ENCODE measurements around the gene PKN3. TPM values are rescaled to one million over a fixed set of nuclear protein-coding genes. Genes with fewer than 3 reads are reported as not detected.
A peak's percentile ranks its signal among the peaks of the same experiment; 100 is the strongest.

The PKN3 gene
- total and polyA plus RNA-seq, 9 of the 15 experiments (the other 6 are each of a cell fraction or from before 2014, with no cell fraction given), result 0.82 to 49.2 (median 19.7) TPM

GRCh38 chr9:128696923-128697707, 5.2 kb upstream of the PKN3 start (continued):
- TF ChIP-seq ELF4 (CRISPR knock-in tag; IDR thresholded peaks at IDR 0.05) (0 out of 2 replicates have a peak, but pooled peaks have one; percentile 37), RAD21 (CRISPR knock-in tag; conservative IDR thresholded peaks at IDR 0.05 in 1 of 2, IDR thresholded peaks at IDR 0.05 in 1 of 2) (no peak), MYNN (IDR thresholded peaks at IDR 0.05) (peak; percentile 46), MYNN (CRISPR knock-in tag; IDR thresholded peaks at IDR 0.05) (no peak), ZNF239 (CRISPR knock-in tag; IDR thresholded peaks at IDR 0.05) (no peak), MLX (CRISPR knock-in tag; conservative IDR thresholded peaks at IDR 0.05) (0 out of 4 replicates have a peak, but pooled peaks of 1 of the 2 experiments have one; percentile 38), POLR2G (IDR thresholded peaks at IDR 0.05; ENCODE audit: low read depth, low read length) (peak; percentile 57), POLR2B (IDR thresholded peaks at IDR 0.05; ENCODE audit: low read depth, partially characterized antibody) (peak; percentile 21), NR2C2 (CRISPR knock-in tag; IDR thresholded peaks at IDR 0.05) (0 out of 2 replicates have a peak, but pooled peaks have one; percentile 7), NR2C2 (tag; IDR thresholded peaks at IDR 0.05) (no peak), POLR2A (conservative IDR thresholded peaks at IDR 0.05) (peak; percentile 73), CBFA2T2 (conservative IDR thresholded peaks at IDR 0.05) (0 out of 2 replicates have a peak, but pooled peaks have one; percentile 1), EWSR1 (IDR thresholded peaks at IDR 0.05; ENCODE audit: borderline replicate concordance, low read depth, partially characterized antibody) (peak; percentile 15), FOSL1 (tag; conservative IDR thresholded peaks at IDR 0.05) (no peak), LCOR (CRISPR knock-in tag; IDR thresholded peaks at IDR 0.05) (peak; percentile 58; the same call in 1 of the 2 replicates), CC2D1A (IDR thresholded peaks at IDR 0.05) (no peak), RBM22 (IDR thresholded peaks at IDR 0.05; ENCODE audit: low read depth, low read length, poor library complexity, severe bottlenecking) (peak; percentile 29), NR2C1 (IDR thresholded peaks at IDR 0.05) (no peak), NR2C1 (tag; IDR thresholded peaks at IDR 0.05) (0 out of 2 replicates have a peak, but pooled peaks have one; percentile 14), PHTF2 (CRISPR knock-in tag; IDR thresholded peaks at IDR 0.05) (peak; percentile 37; the same call in 1 of the 2 replicates)
- TF ChIP-seq, protein P1, sequence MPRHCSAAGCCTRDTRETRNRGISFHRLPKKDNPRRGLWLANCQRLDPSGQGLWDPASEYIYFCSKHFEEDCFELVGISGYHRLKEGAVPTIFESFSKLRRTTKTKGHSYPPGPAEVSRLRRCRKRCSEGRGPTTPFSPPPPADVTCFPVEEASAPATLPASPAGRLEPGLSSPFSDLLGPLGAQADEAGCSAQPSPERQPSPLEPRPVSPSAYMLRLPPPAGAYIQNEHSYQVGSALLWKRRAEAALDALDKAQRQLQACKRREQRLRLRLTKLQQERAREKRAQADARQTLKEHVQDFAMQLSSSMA (CRISPR knock-in tag; IDR thresholded peaks at IDR 0.05), result no peak
- TF ChIP-seq, protein P2, sequence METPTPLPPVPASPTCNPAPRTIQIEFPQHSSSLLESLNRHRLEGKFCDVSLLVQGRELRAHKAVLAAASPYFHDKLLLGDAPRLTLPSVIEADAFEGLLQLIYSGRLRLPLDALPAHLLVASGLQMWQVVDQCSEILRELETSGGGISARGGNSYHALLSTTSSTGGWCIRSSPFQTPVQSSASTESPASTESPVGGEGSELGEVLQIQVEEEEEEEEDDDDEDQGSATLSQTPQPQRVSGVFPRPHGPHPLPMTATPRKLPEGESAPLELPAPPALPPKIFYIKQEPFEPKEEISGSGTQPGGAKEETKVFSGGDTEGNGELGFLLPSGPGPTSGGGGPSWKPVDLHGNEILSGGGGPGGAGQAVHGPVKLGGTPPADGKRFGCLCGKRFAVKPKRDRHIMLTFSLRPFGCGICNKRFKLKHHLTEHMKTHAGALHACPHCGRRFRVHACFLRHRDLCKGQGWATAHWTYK (CRISPR knock-in tag; IDR thresholded peaks at IDR 0.05), result peak; percentile 25; the same call in 1 of the 2 replicates
- TF ChIP-seq, protein P3, sequence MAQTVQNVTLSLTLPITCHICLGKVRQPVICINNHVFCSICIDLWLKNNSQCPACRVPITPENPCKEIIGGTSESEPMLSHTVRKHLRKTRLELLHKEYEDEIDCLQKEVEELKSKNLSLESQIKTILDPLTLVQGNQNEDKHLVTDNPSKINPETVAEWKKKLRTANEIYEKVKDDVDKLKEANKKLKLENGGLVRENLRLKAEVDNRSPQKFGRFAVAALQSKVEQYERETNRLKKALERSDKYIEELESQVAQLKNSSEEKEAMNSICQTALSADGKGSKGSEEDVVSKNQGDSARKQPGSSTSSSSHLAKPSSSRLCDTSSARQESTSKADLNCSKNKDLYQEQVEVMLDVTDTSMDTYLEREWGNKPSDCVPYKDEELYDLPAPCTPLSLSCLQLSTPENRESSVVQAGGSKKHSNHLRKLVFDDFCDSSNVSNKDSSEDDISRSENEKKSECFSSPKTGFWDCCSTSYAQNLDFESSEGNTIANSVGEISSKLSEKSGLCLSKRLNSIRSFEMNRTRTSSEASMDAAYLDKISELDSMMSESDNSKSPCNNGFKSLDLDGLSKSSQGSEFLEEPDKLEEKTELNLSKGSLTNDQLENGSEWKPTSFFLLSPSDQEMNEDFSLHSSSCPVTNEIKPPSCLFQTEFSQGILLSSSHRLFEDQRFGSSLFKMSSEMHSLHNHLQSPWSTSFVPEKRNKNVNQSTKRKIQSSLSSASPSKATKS (CRISPR knock-in tag; IDR thresholded peaks at IDR 0.05), result 0 out of 2 replicates have a peak, but pooled peaks have one; percentile 28

Data from K562 (cell line).